ENCODE data around the gene DARS1.

GRCh38 chr2:136028001-136028400 is 42.6 kb upstream of the DARS1 start:
- TF ChIP-seq ZNF555 (tag by site-specific recombination; conservative IDR thresholded peaks at IDR 0.05) (no peak), REST (tag by site-specific recombination; IDR thresholded peaks at IDR 0.05) (no peak), ZNF777 (tag by site-specific recombination; IDR thresholded peaks at IDR 0.05; ENCODE audit: borderline replicate concordance) (no peak), CTCF (tag by site-specific recombination; IDR thresholded peaks at IDR 0.05) (no peak), ZBTB7A (tag by site-specific recombination; IDR thresholded peaks at IDR 0.05; ENCODE audit: low read depth) (no peak), KLF17 (tag by site-specific recombination; IDR thresholded peaks at IDR 0.05) (no peak), MYNN (tag by site-specific recombination; IDR thresholded peaks at IDR 0.05; ENCODE audit: borderline replicate concordance) (no peak), SALL2 (tag by site-specific recombination; IDR thresholded peaks at IDR 0.05; ENCODE audit: borderline replicate concordance) (no peak), ZNF350 (tag by site-specific recombination; IDR thresholded peaks at IDR 0.05) (no peak), PBX3 (CRISPR knock-in tag; IDR thresholded peaks at IDR 0.05) (no peak), ZBTB26 (tag by site-specific recombination; optimal IDR thresholded peaks at IDR 0.05) (no peak), BCL6B (tag by site-specific recombination; IDR thresholded peaks at IDR 0.05) (no peak), SP2 (tag by site-specific recombination; IDR thresholded peaks at IDR 0.05) (no peak)

Data from HEK293 (cell line).